ENCODE data around the gene CYB5R3.
A peak's percentile ranks its signal among the peaks of the same experiment; 100 is the strongest.
"Not testable (repeated sequence)": the region's sequence is repeated elsewhere in the genome, so short reads cannot be mapped to it uniquely, and the experiment has no call there.

CYB5R3 gene

DNA sequence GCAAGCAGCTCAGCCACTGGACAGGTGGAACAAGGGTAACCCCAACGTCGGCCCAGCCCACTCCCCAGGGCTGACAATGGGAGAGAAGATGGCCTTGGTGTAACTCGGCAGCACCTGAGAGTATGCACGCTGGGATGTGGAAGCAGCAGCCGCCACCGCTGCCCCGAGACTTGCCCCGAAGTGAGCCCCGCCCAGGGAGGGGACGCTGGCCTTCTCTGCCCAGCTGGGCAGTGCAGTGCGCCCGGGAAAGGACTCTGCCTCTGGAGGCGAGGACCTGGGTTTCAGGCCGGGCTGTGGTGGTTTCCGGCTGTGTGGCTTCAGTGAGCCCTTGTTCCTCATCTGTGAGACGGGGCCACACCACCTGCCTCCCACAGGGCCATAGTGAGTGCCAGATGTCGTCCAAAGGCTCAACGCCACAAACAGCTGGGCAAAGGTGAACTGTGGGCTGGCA, 25.9 kb downstream of the CYB5R3 start:
- no peak for DNase-seq (ENCODE audit: low spot score)

GRCh38 chr22:42622061-42622710, 27.0 kb downstream of the CYB5R3 start:
- DNase-seq (ENCODE audit: low spot score): no peak

GRCh38 chr22:42621505-42622002, 27.6 kb downstream of the CYB5R3 start:
- peak; percentile 66 for DNase-seq (ENCODE audit: low spot score)

GRCh38 chr22:42620084-42620483, 29.1 kb downstream of the CYB5R3 start:
- no peak for DNase-seq (ENCODE audit: low spot score)

DNA sequence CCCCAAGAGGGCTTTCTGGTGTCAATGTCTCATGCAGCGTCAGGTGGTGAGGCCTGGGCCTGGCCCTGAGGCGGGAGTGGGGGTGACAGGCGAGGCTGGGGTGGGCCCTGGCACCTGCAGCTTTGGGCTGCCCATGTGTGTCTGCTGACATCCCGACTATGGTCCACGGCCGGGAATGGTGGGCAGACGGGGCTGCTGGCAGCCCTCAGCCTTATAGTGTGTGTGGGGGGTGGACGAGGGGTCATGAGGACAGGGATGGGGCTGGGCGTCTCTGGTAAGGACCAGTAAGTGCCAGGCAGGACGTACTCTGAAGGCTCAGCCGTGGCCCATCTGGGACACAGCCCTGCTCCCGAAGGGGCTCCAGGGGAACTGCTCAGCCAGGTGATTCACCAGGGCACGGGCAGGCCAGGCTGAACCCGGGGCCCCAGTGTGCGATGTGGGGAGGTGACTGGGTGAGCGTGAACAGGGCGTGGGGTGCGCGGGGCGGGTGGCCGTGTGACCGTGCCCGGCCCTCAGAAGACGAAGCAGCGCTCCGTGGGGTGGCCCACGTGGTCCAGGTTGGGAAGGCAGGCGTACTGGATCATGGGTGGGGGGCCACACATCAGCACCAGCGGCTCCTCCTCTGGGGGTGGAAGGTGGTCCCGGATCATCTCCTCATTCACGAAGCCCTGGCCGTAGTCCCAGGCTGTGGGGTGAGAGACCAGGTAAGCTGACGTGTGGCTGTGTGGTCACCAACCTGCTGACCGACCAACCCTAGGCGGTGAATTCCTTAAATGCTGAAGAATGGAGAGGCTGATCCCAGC, 29.7 kb downstream of the CYB5R3 start:
- DNase-seq (ENCODE audit: low spot score): no peak

DNA sequence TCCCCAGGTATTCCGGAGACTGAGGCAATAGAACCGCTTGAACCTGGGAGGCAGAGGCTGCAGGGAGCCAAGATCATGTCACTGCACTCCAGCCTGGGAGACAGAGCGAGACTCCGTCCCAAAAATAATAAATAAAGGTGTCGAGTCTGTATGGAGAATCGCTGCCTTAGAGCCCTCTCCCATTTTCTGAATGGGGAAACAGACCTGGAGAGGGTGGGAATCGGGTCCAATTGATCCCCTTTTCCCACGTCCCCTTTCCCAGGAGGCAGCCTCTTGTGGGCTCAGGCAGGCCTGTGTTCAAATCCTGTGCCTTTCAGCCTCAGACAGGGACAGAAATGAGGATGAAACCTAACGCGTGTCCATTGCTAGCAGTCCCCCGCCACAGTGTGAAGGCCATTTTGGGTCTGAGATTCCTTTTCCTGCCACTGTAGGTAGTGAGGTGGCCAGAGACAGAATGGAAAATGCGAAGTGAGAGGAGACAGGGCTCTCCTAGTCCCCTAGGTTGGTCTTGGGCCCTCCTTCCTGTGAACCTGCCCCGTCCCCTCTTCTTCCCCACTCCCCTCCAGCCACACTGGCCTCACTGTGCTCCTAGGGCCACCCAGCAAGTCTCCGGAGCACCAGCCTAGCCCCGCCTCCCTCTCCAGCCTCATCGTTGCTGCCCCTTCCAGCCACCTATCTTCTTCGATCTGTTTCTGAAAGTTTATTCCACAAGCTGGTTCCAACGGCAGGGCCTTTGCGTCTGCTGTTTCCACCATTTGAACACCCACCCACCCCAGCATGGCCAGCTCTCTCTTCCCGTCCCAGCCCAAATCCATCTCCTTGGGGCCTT, 31.8 kb downstream of the CYB5R3 start:
- DNase-seq (ENCODE audit: low spot score): no peak

- not testable (repeated sequence) for DNase-seq (ENCODE audit: low spot score)
Measured at GRCh38 chr22:42615860-42616175, 33.4 kb downstream of the CYB5R3 start.

DNA sequence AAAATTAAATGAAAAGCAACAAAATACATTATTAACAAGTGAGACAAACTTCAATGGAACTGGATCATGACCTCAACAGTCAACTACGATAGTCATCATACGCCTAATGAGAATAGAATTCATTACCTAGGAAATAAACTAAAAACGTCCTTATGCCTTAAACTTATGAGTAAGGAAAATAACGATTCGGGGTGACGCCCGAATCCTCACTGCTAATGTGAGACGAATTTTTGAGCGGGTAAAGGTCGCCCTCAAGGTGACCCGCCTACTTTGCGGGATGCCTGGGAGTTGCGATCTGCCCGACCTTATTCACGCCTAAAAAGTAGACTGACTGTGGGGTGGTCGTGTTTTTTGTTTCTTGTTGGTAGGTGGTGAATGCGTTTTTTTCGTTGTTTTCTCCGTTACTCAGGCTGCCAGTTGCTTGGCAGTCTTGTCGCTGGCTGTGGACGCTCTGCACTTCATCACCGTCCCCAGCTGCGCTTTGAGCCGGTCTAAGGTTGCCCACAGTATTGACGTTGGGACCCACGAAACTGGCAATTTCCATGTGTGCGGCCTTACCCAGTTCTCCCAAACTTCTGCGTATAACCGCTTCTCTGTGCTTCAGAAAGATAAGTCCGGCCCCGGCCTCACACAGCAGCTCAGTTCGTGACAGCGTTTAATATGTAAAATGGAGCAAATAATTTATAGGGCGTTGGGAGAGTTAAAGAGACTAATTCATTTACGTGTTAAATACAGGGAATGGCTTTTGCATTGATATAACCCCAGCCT, 33.9 kb downstream of the CYB5R3 start:
- DNase-seq (ENCODE audit: low spot score): peak; percentile 91

- DNase-seq (ENCODE audit: low spot score): peak; percentile 98
Measured at GRCh38 chr22:42614312-42615091, 34.7 kb downstream of the CYB5R3 start, which contains the start of gene POLDIP3. Gene POLDIP3, minus strand, starts transcription at chr22:42614883. Its CDS starts 26 bp downstream, at chr22:42614857.

GRCh38 chr22:42613872-42614301, 35.3 kb downstream of the CYB5R3 start:
- no peak for DNase-seq (ENCODE audit: low spot score)

DNA sequence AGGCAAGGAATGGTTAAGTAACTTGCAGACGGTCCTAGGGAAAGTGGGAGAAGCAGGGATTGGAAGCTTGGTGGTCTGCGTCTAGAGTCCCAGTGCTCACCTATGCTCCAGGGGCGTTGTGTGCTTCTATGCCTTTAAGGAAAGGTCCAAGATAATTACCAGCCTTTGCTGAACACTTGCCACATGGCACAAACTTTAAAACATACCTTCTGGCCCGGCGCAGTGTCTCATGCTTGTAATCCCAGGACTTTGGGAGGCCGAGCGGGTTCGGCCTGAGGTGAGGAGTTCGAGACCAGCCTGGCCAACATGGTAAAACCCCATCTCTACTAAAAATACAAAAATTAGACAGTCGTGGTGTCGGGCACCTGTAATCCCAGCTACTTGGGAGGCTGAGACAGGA, 36.9 kb downstream of the CYB5R3 start:
- no peak for DNase-seq (ENCODE audit: low spot score)

DNA sequence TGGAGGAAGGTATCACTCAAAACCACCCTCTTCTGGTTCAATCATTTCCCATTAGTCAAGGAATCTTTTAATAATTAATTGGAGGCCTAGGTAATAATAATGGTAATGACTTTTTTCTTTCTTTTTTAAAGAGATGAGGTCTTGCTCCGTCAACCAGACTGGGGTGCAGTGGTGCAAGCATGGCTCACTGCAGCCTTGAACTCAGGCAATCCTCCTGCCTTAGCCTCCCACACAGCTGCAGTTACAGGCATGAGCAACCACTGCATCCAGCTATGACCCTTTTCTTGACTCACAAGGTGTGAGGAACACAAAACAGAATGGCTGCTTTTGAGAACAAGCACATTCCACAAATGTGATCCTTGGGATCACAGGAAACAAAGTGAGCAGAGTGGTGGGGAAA, 38.1 kb downstream of the CYB5R3 start:
- no peak for DNase-seq (ENCODE audit: low spot score)

GRCh38 chr22:42610186-42610585, 39.0 kb downstream of the CYB5R3 start:
- no peak for DNase-seq (ENCODE audit: low spot score)

GRCh38 chr22:42608823-42609361, 40.3 kb downstream of the CYB5R3 start:
- DNase-seq (ENCODE audit: low spot score): no peak

DNA sequence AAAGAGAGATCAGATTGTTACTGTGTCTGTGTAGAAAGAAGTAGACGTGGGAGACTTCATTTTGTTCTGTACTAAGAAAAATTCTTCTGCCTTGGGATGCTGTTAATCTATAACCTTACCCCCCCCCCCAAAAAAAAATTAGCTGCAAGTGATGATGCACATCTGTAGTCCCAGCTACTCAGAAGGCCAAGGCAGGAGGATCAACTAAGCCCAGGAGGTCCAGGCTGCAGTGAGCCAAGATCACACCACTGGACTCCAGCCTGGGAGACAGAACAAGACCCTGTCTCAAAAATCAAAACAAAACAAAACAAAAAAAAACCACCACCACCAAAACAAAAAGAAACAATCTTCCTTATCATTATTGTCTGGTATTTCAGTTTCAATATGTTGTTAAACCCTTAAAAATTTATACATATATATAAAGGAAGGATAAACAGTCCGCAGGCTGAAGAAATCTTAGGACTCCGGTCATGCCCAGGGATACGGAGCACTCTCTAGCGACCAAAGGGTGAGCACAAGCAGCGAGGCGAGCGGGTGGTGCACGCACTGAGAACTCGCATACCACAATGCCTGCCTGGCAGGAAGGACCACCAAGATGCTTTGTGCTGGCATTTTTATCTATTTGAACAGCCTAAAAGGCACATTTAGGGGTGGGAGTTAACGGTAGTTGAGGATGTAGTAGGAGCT, 40.9 kb downstream of the CYB5R3 start:
- no peak for DNase-seq (ENCODE audit: low spot score)

DNA sequence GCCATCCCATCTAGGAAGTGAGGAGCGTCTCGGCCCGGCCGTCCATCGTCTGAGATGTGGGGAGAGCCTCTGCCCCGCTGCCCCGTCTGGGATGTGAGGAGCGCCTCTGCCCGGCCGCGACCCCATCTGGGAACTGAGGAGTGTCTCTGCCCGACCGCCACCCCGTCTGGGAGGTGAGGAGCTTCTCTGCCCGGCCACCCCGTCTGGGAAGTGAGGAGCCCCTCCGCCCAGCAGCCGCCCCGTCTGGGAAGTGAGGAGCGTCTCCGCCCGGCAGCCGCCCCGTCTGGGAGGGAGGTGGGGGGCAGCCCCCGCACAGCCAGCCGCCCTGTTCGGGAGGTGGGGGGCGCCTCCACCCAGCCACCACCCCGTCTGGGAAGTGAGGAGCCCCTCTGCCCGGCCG, 41.6 kb downstream of the CYB5R3 start:
- not testable (repeated sequence) for DNase-seq (ENCODE audit: low spot score)

- no peak for DNase-seq (ENCODE audit: low spot score)
Measured at GRCh38 chr22:42604403-42604802, 44.8 kb downstream of the CYB5R3 start.

- DNase-seq (ENCODE audit: low spot score): no peak
Measured at GRCh38 chr22:42603427-42603826, 45.8 kb downstream of the CYB5R3 start.

DNA sequence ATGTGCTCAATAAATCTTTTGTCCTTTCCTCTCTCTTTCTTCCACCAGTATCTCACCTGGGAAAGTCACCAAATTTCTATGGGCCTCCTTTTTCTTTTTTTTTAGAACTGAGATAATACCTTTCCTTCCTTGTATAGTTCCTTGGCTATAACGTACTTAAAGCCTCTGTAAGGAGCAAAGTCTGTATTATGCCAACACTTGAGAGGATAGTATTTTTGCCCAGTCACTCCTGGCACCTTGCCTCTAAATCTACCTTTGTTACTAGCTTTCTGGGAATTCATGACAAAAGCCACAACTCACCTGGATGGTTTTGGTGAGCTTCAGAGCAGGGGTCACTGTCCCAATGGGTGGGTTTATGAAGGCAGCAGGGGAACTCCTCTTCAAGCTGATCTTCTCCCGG, 46.7 kb downstream of the CYB5R3 start:
- no peak for DNase-seq (ENCODE audit: low spot score)

- no peak for DNase-seq (ENCODE audit: low spot score)
Measured at GRCh38 chr22:42601879-42602465, 47.2 kb downstream of the CYB5R3 start.
